Osteoblast (primary cell): Measurements from ENCODE around the gene ALPL. TPM values are rescaled to one million over a fixed set of nuclear protein-coding genes. Genes with fewer than 3 reads are reported as not detected.

Experiments
- DNase-seq: peaks from one replicate; pipeline ENCODE4 v3.0.0; 2011; ENCODE audit warnings: low spot score, mixed read lengths; ENCODE audit not compliant: insufficient read length; ENCODE audit errors: missing footprints
- H2AFZ ChIP-seq: 2 replicates; pipeline ENCODE4 v1.6.0; 2011; ENCODE audit warnings: mild to moderate bottlenecking, low read length
- H3K27ac ChIP-seq: 2 replicates; pipeline ENCODE4 v1.5.1; 2011; ENCODE audit warnings: mild to moderate bottlenecking, low read depth, low read length, moderate library complexity
- H3K27me3 ChIP-seq: 2 replicates; pipeline ENCODE4 v1.6.0; 2012; ENCODE audit warnings: mild to moderate bottlenecking, control low read depth, inconsistent platforms, low read length, moderate library complexity; ENCODE audit not compliant: insufficient read depth
- H3K36me3 ChIP-seq: 2 replicates; pipeline ENCODE4 v1.5.1; 2011; ENCODE audit warnings: mild to moderate bottlenecking, low read length, control low read depth, moderate library complexity; ENCODE audit not compliant: insufficient read depth
- H3K4me1 ChIP-seq: 2 replicates; pipeline ENCODE4 v1.5.1; 2011; ENCODE audit warnings: mild to moderate bottlenecking, low read length, control low read depth, moderate library complexity; ENCODE audit not compliant: insufficient read depth
- H3K4me2 ChIP-seq: 2 replicates; pipeline ENCODE4 v1.6.0; 2011; ENCODE audit warnings: mild to moderate bottlenecking, low read length; ENCODE audit not compliant: insufficient read depth
- H3K4me3 ChIP-seq: fragments of 200-600 bp; sonication (generic); 3 replicates; pipeline ENCODE4 v1.5.1; 2012; ENCODE audit warnings: mild to moderate bottlenecking, low read length, inconsistent platforms; ENCODE audit not compliant: insufficient read depth
- H3K79me2 ChIP-seq: 2 replicates; pipeline ENCODE4 v1.6.0; 2012; ENCODE audit warnings: mild to moderate bottlenecking, low read length, control low read depth, inconsistent platforms; ENCODE audit not compliant: insufficient read depth
- H3K9me3 ChIP-seq: 2 replicates; pipeline ENCODE4 v1.5.1; 2011; ENCODE audit warnings: low read depth, low read length, control low read depth
- H4K20me1 ChIP-seq: 2 replicates; pipeline ENCODE4 v1.6.0; 2012; ENCODE audit warnings: mild to moderate bottlenecking, low read length, control low read depth; ENCODE audit not compliant: insufficient read depth
- CTCF ChIP-seq: IDR thresholded peaks from 2 replicates; pipeline ENCODE4 v1.5.1; 2011; ENCODE audit warnings: mild to moderate bottlenecking, low read depth, low read length, moderate library complexity; ENCODE audit errors: extremely low read depth
- total RNA-seq: library from RNA; depleted of rRNA; stranded (reverse); fragments of >200 nt; gene quantifications from 2 replicates; pipeline ENCODE4 v1.2.3, GENCODE V29; 2012

ALPL gene
- total RNA-seq, 1 donor: 8.0 TPM

DNA sequence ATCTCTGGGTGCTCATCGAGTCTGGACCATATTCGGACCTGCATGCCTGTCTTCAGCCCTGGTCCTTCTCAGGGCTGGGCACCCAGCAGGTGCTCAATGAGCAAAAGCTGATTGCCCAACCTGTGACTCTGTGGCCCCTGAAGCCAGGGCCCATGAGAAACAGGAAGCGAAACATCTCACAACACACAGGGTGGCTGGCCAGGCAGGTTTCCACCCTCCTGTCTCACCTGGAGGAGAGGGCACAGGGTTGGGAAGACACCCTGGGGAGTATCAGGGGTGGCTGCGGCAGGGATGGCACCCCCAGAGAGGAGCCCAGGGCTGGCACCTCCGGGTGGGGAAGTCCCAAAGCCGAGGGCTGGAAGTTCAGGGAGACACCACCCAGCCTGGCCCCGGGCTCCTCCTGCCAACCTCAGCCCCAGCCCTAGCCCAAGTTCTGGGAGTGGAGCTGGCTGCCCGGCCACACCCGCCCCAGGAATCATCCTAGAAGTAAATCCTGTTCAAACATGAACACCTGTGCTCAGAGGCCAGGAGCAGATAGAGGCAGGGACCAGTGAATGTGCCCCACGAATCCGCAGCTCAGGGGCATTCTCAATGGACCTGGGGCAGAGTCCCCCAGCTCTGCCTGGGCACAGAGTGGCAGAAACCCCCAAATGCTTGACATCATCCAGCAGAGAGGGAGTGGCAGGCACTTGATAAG is 105.3 kb downstream of the ALPL start:
- no peaks in the 10 kb centered on the region for H3K36me3 ChIP-seq
- no peak overlapping the region for H2AFZ ChIP-seq
- no peaks in the 10 kb centered on the region for H4K20me1 ChIP-seq
- DNase-seq: no peak
- H3K4me1 ChIP-seq: no peaks in the 10 kb centered on the region
- H3K79me2 ChIP-seq: no peaks in the 10 kb centered on the region
- no peak overlapping the region for H3K27ac ChIP-seq
- no peak overlapping the region for H3K4me3 ChIP-seq
- TF ChIP-seq CTCF: no peak
- H3K4me2 ChIP-seq: no peak overlapping the region
- no peaks in the 10 kb centered on the region for H3K9me3 ChIP-seq
- H3K27me3 ChIP-seq: peaks cover 26% of the 10 kb centered on the region

- Histone ChIP-seq H2AFZ (no peak overlapping the region), H3K4me1 (no peaks in the 10 kb centered on the region), H3K27ac (no peak overlapping the region), H3K36me3 (no peaks in the 10 kb centered on the region), H3K4me2 (no peak overlapping the region), H3K79me2 (no peaks in the 10 kb centered on the region), H4K20me1 (no peaks in the 10 kb centered on the region), H3K4me3 (no peak overlapping the region), H3K27me3 (peaks cover 34% of the 10 kb centered on the region), H3K9me3 (no peaks in the 10 kb centered on the region)
- no peak for TF ChIP-seq CTCF
- no peak for DNase-seq
Observed at GRCh38 chr1:21616372-21616771, 107.1 kb downstream of the ALPL start.

GRCh38 chr1:21617126-21617738 is 108.0 kb downstream of the ALPL start:
- Histone ChIP-seq H3K4me3 (no peak overlapping the region), H4K20me1 (no peaks in the 10 kb centered on the region), H3K27ac (no peak overlapping the region), H3K79me2 (no peaks in the 10 kb centered on the region), H3K36me3 (no peaks in the 10 kb centered on the region), H3K4me1 (no peaks in the 10 kb centered on the region), H3K9me3 (no peaks in the 10 kb centered on the region), H3K27me3 (peaks cover 37% of the 10 kb centered on the region), H2AFZ (no peak overlapping the region), H3K4me2 (no peak overlapping the region)
- TF ChIP-seq CTCF: no peak
- no peak for DNase-seq

GRCh38 chr1:21618059-21618458 is 108.8 kb downstream of the ALPL start:
- Histone ChIP-seq H3K36me3 (no peaks in the 10 kb centered on the region), H3K27me3 (peaks cover 39% of the 10 kb centered on the region), H3K9me3 (no peaks in the 10 kb centered on the region), H2AFZ (no peak overlapping the region), H3K79me2 (no peaks in the 10 kb centered on the region), H3K27ac (no peak overlapping the region), H3K4me2 (no peak overlapping the region), H3K4me3 (no peak overlapping the region), H3K4me1 (no peaks in the 10 kb centered on the region), H4K20me1 (no peaks in the 10 kb centered on the region)
- no peak for DNase-seq
- TF ChIP-seq CTCF: no peak
